DND-41 (cell line): ENCODE data around the gene PGRMC1.

ENCODE experiments used
- ATAC-seq: fragments of 200-7000 bp; cut with Tn5 transposase; 3 replicates; pipeline ENCODE4 v1.9.1; 2021; ENCODE audit warnings: low read depth; ENCODE audit not compliant: insufficient read depth
- DNase-seq: peaks from one replicate; pipeline ENCODE4 v3.0.0-alpha.2; 2020
- H2AFZ ChIP-seq: 2 replicates; pipeline ENCODE4 v1.6.0; 2012; ENCODE audit warnings: low read depth, low read length
- H3K27ac ChIP-seq: 2 replicates; pipeline ENCODE4 v1.5.1; 2012; ENCODE audit warnings: low read length, inconsistent platforms
- H3K27me3 ChIP-seq: fragments of 200-600 bp; sonication (generic); 2 replicates; pipeline ENCODE4 v1.6.0; 2012; ENCODE audit warnings: low read length, mild to moderate bottlenecking, inconsistent platforms; ENCODE audit not compliant: insufficient read depth, poor library complexity
- H3K36me3 ChIP-seq: 2 replicates; pipeline ENCODE4 v1.5.1; 2012; ENCODE audit warnings: low read length, inconsistent platforms; ENCODE audit not compliant: insufficient read depth
- H3K4me1 ChIP-seq: 2 replicates; pipeline ENCODE4 v1.5.1; 2012; ENCODE audit warnings: mild to moderate bottlenecking, low read length; ENCODE audit not compliant: insufficient read depth
- H3K4me2 ChIP-seq: 2 replicates; pipeline ENCODE4 v1.6.0; 2012; ENCODE audit warnings: mild to moderate bottlenecking, moderate library complexity, low read length, inconsistent platforms; ENCODE audit not compliant: insufficient read depth
- H3K4me3 ChIP-seq, 2 experiments: fragments of 200-600 bp in 1 of 2; shearing (Covaris generic) in 1 of 2; 2 replicates each; pipeline ENCODE4 v1.5.1; 2012 to 2016; ENCODE audit warnings: inconsistent platforms in 2 of 2, low read length in 2 of 2, mild to moderate bottlenecking in 2 of 2, low read depth in 1 of 2, moderate library complexity in 1 of 2
- H3K79me2 ChIP-seq: 2 replicates; pipeline ENCODE4 v1.6.0; 2012; ENCODE audit warnings: low read length, inconsistent platforms; ENCODE audit not compliant: insufficient read depth
- H3K9ac ChIP-seq: 2 replicates; pipeline ENCODE4 v1.6.0; 2012; ENCODE audit warnings: low read depth, mild to moderate bottlenecking, inconsistent platforms, low read length, moderate library complexity
- H3K9me3 ChIP-seq: 2 replicates; pipeline ENCODE4 v1.5.1; 2012; ENCODE audit warnings: low read length, moderate library complexity, mild to moderate bottlenecking, inconsistent platforms; ENCODE audit not compliant: insufficient read depth, severe bottlenecking
- H4K20me1 ChIP-seq: 2 replicates; pipeline ENCODE4 v1.6.0; 2012; ENCODE audit warnings: low read length; ENCODE audit not compliant: insufficient read depth
- CTCF ChIP-seq: IDR thresholded peaks from 2 replicates; pipeline ENCODE4 v1.5.1; 2012; ENCODE audit warnings: borderline replicate concordance, low read length, moderate library complexity, mild to moderate bottlenecking; ENCODE audit not compliant: poor library complexity, severe bottlenecking; ENCODE audit errors: extremely low read depth
- EZH2 ChIP-seq: IDR thresholded peaks from 3 replicates; pipeline ENCODE4 v1.6.1; 2012; ENCODE audit warnings: borderline replicate concordance, low read depth, mild to moderate bottlenecking, moderate library complexity, low read length, inconsistent platforms; ENCODE audit not compliant: severe bottlenecking

Gene PGRMC1

DNA sequence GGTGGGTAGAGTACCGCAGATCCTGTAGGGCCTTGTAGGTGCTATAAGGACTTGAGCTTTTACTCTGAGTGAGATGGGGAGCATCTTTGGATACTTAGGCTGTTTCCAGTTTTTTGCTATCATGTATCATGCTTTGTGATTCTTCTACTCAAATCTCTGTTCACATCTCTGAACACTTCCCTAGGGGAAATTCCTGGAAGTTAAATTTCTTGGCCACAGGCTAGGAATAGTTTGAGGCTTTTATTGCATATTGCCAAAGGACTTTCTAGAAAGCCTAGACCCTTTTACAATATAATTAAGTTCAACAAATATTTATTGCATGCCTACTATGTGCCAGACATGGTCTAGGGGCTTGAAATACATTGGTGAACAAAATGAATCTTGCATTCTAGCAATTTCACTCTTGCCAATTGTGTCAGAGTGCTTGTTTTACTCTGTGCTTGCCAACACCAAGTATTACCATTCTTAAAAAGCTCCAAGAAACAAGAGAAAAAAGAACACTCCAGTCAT lies 4.1 kb upstream of the PGRMC1 start:
- no peak for DNase-seq
- H3K4me2 ChIP-seq, result no peak overlapping the region

GRCh38 chrX:119235051-119235511 lies 1.0 kb upstream of the PGRMC1 start:
- ATAC-seq (no peak), DNase-seq (no peak)
- no peak overlapping the region; the same call in 1 of the 2 replicates for H3K9ac ChIP-seq
- no peak overlapping the region for H3K4me3 ChIP-seq
- H3K36me3 ChIP-seq, result peaks cover 11% of the 10 kb centered on the region; the same call in 1 of the 2 replicates
- TF ChIP-seq EZH2, result no peak
- no peak for TF ChIP-seq CTCF
- H3K4me2 ChIP-seq, result peak overlapping the region; percentile 88
- H3K79me2 ChIP-seq, result peaks cover 31% of the 10 kb centered on the region
- H3K9me3 ChIP-seq, result no peaks in the 10 kb centered on the region
- H4K20me1 ChIP-seq, result peaks cover 6% of the 10 kb centered on the region; the same call in 1 of the 2 replicates
- H3K27me3 ChIP-seq, result peaks cover 16% of the 10 kb centered on the region
- H2AFZ ChIP-seq, result peak overlapping the region; percentile 82; the same call in 1 of the 2 replicates
- no peak overlapping the region for H3K27ac ChIP-seq
- H3K4me1 ChIP-seq, result peaks cover 31% of the 10 kb centered on the region

More for the DNA sequence above, 4.1 kb upstream of the PGRMC1 start:
- Histone ChIP-seq H3K4me3 (no peak overlapping the region), H3K4me1 (peaks cover 9% of the 10 kb centered on the region), H4K20me1 (no peaks in the 10 kb centered on the region), H2AFZ (no peak overlapping the region), H3K9ac (no peak overlapping the region), H3K36me3 (no peaks in the 10 kb centered on the region), H3K27ac (no peak overlapping the region), H3K79me2 (peaks cover 5% of the 10 kb centered on the region), H3K27me3 (peaks cover 35% of the 10 kb centered on the region), H3K9me3 (no peaks in the 10 kb centered on the region)
- no peak for ATAC-seq
- TF ChIP-seq CTCF (no peak), EZH2 (no peak)

- H3K4me2 ChIP-seq, result peak overlapping the region; percentile 88
- peak; percentile 26 for DNase-seq
- H3K27me3 ChIP-seq, result peaks cover 14% of the 10 kb centered on the region
- H2AFZ ChIP-seq, result peak overlapping the region; percentile 86
- H3K9ac ChIP-seq, result peak overlapping the region; percentile 89
- H3K27ac ChIP-seq, result peak overlapping the region; percentile 74
- H3K4me1 ChIP-seq, result peaks cover 31% of the 10 kb centered on the region
- TF ChIP-seq CTCF (no peak), EZH2 (no peak)
- ATAC-seq, result peak; percentile 53
- H4K20me1 ChIP-seq, result peaks cover 9% of the 10 kb centered on the region; the same call in 1 of the 2 replicates
- H3K79me2 ChIP-seq, result peaks cover 34% of the 10 kb centered on the region
- H3K36me3 ChIP-seq, result peaks cover 26% of the 10 kb centered on the region
- H3K9me3 ChIP-seq, result no peaks in the 10 kb centered on the region
- peak overlapping the region; percentile 66 to 92 for H3K4me3 ChIP-seq
Observed at GRCh38 chrX:119236623-119237561, 807 bp downstream of the PGRMC1 start.
